Gastrocnemius medialis (tissue), 4 donors: ENCODE data around the gene UGT3A2.

Experiments used
- CTCF ChIP-seq, 5 experiments: fragments of 450-650 bp in 3 of 5; fragments of 200-600 bp in 2 of 5; sonication (generic) in 2 of 5; IDR thresholded peaks in 4 of 5; conservative IDR thresholded peaks in 1 of 5; 1 replicate in 4 of 5; 2 replicates in 1 of 5; pipeline ENCODE4 v1.5.1; 2016 to 2019; ENCODE audit warnings: antibody characterized with exemption in 5 of 5, mild to moderate bottlenecking in 3 of 5, moderate library complexity in 3 of 5
- POLR2A ChIP-seq, 2 donors: fragments of 450-650 bp; IDR thresholded peaks; one replicate each; pipeline ENCODE4 v1.6.1; 2017; ENCODE audit warnings: antibody characterized with exemption in 2 of 2, mild to moderate bottlenecking in 2 of 2, moderate library complexity in 2 of 2

- TF ChIP-seq CTCF (IDR thresholded peaks at IDR 0.05 in 4 of 5, conservative IDR thresholded peaks at IDR 0.05 in 1 of 5): no peak
- no peak for TF ChIP-seq POLR2A (IDR thresholded peaks at IDR 0.05)
Measured at GRCh38 chr5:36045895-36046294, 20.8 kb downstream of the UGT3A2 start.
